AG04449 (cell line): Measurements from ENCODE around the gene UBQLN3.

ENCODE experiments used
- CTCF ChIA-PET: fragments of 350-600 bp; formaldehyde crosslinking; extraction: SDS; loops from one replicate; lab custom pipeline; 2021; ENCODE audit warnings: antibody characterized with exemption; lab: Yijun Ruan, JAX
- POLR2A ChIA-PET: fragments of 400-600, 350-600 bp; formaldehyde crosslinking; extraction: SDS; loops from one replicate; lab custom pipeline; 2020; ENCODE audit warnings: antibody characterized with exemption, inconsistent platforms; lab: Yijun Ruan, JAX
- DNase-seq: peaks from one replicate; pipeline ENCODE4 v3.0.0-alpha.2; 2010; ENCODE audit warnings: low read depth, low spot score
- H3K4me3 ChIP-seq: 2 replicates; pipeline ENCODE4 v1.5.1; 2011; ENCODE audit warnings: low read depth, mild to moderate bottlenecking, control low read depth, low read length
- TF ChIP-seq, protein P1 (sequence below): IDR thresholded peaks from one replicate; pipeline ENCODE4 v1.5.1; 2011; ENCODE audit warnings: mild to moderate bottlenecking, moderate library complexity, low read length, control low read depth, inconsistent platforms; ENCODE audit not compliant: insufficient read depth; ENCODE audit errors: missing control alignments

UBQLN3 gene

DNA sequence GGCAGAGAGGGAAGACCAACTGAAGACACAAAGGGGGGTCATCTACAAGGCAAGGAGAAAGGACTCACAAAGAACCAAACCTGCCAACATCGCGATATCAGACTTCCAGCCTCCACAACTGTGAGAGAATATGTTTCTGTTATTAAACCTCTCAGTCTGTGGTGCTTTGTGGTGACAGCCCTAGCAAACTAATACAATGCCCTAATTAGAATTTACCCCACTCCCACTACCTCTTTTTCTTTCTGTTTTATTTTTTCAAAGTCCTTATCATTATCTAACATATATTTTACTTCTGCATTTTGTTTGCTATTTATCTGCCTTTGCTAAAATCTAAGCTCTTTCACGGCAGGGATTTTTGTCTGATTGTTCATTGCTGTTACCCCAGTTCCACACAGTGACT lies 23.8 kb downstream of the UBQLN3 start:
- no peak overlapping the region for H3K4me3 ChIP-seq
- TF ChIP-seq, protein P1, sequence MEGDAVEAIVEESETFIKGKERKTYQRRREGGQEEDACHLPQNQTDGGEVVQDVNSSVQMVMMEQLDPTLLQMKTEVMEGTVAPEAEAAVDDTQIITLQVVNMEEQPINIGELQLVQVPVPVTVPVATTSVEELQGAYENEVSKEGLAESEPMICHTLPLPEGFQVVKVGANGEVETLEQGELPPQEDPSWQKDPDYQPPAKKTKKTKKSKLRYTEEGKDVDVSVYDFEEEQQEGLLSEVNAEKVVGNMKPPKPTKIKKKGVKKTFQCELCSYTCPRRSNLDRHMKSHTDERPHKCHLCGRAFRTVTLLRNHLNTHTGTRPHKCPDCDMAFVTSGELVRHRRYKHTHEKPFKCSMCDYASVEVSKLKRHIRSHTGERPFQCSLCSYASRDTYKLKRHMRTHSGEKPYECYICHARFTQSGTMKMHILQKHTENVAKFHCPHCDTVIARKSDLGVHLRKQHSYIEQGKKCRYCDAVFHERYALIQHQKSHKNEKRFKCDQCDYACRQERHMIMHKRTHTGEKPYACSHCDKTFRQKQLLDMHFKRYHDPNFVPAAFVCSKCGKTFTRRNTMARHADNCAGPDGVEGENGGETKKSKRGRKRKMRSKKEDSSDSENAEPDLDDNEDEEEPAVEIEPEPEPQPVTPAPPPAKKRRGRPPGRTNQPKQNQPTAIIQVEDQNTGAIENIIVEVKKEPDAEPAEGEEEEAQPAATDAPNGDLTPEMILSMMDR = no peak
- POLR2A ChIA-PET = no interaction called here
- CTCF ChIA-PET = interaction anchor here (1.7 kb wide), 1 partner anchor 9 kb away, joined by 11 read pairs; no protein-coding TSS in a partner anchor
- DNase-seq = no peak

DNA sequence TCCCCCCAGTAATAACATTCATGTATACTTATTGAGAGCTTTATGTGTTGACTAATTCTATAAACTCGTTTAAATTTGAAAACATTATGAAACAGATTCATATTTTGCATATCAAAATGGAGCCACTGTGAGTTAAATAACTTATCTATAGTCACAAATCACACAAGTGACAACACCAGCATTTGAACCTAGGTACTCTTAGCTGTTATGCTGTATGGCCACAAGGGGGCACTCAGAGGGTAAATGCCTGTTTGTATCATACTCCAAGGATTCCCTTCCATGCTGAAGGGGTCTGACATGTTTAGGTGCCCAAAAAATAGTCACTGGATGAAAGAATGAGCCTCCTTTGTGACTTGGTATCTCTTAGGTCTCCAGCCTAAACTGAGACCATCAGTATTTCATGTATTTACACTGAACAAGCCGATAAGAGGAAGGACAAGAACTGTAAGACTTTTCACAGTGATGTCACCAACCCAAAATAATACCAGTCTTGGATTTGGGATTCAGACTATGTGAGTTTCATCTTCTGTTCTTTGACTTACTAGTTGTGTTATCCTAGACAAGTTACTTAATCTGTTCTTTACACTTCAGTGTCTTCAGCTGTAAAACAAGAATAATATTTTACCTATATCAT lies 33.5 kb downstream of the UBQLN3 start:
- POLR2A ChIA-PET = no interaction called here
- CTCF ChIA-PET = interaction anchor here (0.8 to 2.8 kb wide), 34 partner anchors 9 to 417 kb away, joined by 3 to 30 read pairs (median 5); partner anchors contain the start of genes OR52N2, TRIM22 and UBQLN3
- TF ChIP-seq, protein P1 = peak; percentile 78
- H3K4me3 ChIP-seq = no peak overlapping the region
- DNase-seq = peak; percentile 10

DNA sequence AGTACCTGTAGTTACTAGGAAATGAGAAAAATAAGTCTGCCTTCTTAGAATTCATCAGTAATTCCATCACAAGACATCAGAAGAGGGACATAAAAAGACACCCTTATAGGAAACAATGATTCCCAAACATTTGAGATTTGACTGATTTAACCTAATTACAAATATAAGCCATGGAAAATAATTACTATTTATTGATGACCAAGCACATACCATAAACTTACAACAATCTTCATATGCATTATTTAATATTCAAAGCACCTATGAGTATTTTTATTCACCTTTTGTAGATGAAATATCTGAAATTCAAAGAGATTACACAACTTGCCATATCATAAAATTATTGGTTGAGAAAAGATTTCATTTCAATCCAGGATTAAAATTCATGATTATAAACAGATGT lies 35.8 kb downstream of the UBQLN3 start:
- POLR2A ChIA-PET = no interaction called here
- CTCF ChIA-PET = no interaction called here
- no peak overlapping the region for H3K4me3 ChIP-seq
- no peak for DNase-seq
- TF ChIP-seq, protein P1 = no peak

DNA sequence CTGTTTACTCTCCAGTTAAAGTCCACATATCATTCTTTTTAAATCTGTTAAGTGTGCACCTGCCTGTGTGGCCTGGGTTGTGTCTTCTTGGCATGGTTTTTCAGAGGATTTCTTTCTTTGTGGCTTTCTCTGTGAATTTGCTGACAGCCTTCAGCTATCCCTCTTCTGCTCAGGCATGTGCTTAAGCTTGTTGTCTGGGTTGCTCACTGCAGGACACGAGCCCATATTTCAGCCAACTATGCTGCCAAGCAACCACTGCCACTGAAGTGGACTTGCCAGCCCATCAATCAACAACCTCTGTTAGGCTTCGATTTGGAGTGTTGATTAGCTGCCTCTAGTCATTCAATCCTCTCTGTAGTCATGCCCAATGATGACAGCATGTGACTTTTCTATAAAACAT lies 42.2 kb downstream of the UBQLN3 start:
- H3K4me3 ChIP-seq = no peak overlapping the region
- DNase-seq = no peak
- POLR2A ChIA-PET = no interaction called here
- TF ChIP-seq, protein P1 = no peak
- CTCF ChIA-PET = interaction anchor here (2.1 kb wide), 1 partner anchor 9 kb away, joined by 7 read pairs; no protein-coding TSS in a partner anchor

DNA sequence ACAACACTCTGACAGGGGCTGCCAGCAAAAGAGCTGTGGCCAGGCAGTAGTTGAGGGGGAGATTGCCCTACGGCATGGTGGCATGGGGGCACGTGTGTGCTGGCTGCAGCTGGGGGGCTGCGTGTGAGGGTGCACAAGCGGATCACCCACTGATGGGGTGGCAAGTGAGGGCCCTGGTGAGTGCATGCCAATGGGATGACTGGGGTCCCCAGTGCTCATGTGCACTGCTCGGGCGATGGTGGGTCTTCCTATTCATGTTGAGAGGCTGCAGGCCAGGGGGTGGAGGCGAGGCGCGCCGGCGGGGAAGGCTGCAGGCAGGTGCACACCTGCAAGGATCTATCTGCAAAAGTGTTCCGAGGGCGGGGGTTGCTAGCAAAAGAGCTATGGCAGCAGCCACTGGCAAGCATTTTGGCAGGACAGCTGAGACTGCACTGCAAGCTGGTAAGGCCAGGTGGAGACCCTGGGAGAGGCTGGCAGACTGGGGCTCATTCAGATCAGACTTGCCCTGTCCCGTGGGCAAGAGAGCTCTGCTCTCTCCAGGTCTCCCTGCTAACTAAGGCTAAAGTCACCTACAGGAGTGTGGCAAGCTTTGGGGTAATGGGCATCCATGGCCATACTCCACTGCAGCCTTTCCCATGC lies 48.7 kb downstream of the UBQLN3 start:
- no peak for DNase-seq

More for the DNA sequence above, 48.7 kb downstream of the UBQLN3 start:
- TF ChIP-seq, protein P1 = no peak
- no peak overlapping the region for H3K4me3 ChIP-seq
- CTCF ChIA-PET = interaction anchor here (1.3 kb wide), 1 partner anchor 16 kb away, joined by 3 read pairs; no protein-coding TSS in a partner anchor
- POLR2A ChIA-PET = no interaction called here
